GM21825 (cell line): ENCODE data around the gene PRSS2.
"Not testable (repeated sequence)": the region's sequence is repeated elsewhere in the genome, so short reads cannot be mapped to it uniquely, and the experiment has no call there.

Experiments
- ATAC-seq: cut with Tn5 transposase; IDR thresholded peaks from one replicate; pipeline ENCODE4 v1.9.1; 2021; ENCODE audit warnings: mild to moderate bottlenecking, moderate library complexity; ENCODE audit not compliant: unreplicated experiment

The PRSS2 gene

DNA sequence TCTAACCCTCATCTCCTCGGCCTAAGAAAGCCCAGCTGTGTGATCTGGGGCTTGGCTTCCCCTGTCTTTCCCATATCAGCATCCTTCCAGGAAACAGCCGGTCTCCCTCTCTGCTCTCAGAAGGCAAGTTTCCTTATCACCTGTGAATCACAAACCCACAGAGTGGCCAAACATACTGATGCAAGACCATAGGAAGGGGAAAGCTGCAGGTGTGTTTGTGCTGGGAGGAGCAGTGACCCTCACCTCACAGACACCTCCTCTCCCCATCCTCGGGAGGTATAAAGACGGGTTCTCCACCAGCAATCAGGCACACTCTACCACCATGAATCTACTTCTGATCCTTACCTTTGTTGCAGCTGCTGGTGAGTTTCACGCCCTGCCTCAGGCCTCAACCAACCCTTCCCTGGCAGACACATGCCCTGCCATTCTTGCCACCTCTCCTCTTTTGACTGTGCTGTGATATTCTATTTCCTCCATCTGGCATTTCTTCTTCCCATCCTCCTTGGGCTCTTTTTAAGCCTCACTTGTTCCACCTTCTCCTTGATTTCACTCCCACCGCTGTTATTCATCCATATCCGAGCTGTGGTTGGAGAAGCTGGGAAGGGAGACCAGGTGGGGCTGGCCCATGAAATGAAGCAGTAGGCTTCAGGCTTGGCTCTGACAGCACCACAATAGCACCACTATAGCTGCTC lies at the start of gene PRSS2:
PRSS2 (plus strand) TSS at position 310 of the 692 bp plus-strand sequence; CDS start at position 323, 13 bp downstream.
- ATAC-seq: peak; percentile 13

DNA sequence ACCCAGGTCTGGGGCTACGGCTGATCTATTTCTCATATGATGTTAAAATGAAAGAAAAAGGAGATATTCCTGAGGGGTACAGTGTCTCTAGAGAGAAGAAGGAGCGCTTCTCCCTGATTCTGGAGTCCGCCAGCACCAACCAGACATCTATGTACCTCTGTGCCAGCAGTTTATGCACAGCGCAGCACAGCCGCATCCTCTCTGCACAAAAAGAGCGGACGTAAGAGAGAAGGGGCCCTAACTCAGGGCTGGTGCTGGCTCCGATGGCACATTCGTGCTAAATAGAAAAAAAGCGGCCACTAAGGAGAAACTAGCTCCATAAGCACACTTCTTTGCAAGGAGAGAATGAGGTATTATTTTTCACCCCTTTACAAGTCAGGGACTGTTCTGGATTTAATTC lies 49.8 kb upstream of the PRSS2 start:
- ATAC-seq: no peak

DNA sequence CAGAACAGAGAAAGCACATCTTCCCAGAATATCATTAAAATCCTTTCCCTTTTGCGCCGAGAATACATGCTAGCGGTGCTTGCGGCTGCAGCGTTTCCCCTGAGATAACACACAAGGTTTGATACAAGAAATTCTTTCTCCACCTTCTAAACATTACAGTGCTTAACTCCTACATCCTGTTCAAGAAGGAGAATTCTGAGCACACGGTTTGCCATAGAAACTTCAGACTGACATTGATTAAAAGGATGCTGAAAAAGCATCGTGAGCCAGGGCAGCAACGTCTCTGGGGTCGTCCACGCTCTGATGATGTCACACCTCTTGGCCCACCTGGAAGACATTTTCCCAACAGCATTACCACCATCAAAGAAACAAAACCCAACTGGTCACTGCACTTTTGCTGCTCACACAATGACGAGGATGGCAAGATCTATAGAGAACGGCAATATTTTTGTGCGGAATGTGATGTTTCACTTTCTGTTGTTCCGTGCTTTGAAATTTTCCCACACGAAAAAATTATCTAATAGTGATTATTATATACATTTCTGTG lies 48.4 kb upstream of the PRSS2 start:
- no peak for ATAC-seq

DNA sequence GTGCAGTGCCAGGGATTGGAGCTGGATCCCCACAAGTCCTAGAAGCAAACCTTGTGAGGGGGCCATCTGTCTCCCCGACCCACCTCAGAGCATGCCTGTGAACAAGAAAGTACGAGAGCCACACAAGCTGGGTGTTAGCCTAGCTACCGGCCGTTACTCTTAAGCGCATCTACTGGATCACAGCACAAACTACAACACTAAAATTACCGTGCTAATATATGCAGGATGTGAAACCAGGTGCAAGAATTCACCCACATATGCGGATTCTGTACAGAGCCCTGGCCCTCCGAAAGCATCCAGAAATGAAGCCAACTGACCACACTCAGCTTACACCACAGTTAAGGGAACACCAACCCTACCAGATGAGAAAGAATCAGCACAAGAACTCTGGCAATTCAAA lies 37.5 kb upstream of the PRSS2 start:
- ATAC-seq: peak; percentile 70

DNA sequence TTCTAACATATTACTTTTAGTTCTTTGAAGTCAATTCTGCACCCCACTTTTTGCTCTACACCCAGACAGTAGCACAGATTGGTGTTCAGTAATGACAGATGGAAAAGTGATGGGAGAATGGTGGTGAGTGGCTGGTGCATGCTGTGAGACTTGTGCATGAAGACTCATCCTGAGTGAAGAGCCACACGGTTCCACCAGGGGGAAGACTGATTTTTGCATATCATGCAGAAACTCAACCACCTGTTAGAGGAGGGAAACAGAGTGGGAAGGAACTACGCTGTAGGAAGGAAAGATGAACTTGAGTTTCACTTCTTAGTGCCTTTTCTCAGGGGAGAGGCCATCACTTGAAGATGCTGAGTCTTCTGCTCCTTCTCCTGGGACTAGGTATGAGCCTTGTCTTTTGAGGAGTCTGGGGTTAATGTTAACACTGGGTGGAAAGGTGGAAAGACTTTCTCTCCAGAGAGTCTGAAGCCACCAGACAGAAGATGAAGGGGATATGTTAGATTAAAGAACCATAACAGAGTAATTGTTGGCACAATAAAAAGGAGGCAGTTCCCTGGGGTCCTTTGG lies 30.8 kb upstream of the PRSS2 start:
- peak; percentile 97 for ATAC-seq

DNA sequence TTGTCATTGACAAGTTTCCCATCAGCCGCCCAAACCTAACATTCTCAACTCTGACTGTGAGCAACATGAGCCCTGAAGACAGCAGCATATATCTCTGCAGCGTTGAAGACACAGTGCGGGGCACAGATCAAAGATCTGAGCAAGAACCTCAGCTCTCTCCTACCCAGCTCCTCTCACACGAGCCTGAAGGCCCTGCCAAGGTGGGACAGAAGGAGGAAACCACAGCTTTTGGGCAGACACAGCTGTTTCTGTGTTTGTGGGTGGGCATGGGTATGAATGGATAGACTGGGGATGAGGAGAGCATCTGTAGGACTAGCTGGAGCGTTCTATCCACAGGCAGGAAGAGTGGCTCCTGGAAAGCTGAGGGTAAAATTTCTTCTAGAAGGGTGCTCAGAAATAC lies 30.0 kb upstream of the PRSS2 start:
- no peak for ATAC-seq

DNA sequence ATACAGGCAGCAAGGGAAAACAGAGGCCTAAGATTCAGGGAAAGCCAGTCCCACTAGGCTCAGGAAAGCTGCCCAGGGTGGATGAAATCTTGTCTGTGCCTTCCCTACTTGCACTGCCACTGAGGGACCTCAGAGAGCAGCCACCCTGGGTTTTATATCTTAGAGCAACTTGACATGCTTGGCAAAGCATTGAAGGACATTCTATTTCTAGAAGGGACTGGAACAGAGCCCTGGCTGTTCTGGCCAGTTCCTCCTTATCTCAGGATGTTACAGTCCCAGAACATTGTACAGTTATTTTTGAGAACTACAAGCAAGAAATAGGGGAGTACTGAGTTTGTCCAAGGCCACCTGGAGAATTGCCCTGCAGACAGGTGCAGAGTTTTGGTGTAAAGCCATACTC lies 28.8 kb upstream of the PRSS2 start:
- not testable (repeated sequence) for ATAC-seq

DNA sequence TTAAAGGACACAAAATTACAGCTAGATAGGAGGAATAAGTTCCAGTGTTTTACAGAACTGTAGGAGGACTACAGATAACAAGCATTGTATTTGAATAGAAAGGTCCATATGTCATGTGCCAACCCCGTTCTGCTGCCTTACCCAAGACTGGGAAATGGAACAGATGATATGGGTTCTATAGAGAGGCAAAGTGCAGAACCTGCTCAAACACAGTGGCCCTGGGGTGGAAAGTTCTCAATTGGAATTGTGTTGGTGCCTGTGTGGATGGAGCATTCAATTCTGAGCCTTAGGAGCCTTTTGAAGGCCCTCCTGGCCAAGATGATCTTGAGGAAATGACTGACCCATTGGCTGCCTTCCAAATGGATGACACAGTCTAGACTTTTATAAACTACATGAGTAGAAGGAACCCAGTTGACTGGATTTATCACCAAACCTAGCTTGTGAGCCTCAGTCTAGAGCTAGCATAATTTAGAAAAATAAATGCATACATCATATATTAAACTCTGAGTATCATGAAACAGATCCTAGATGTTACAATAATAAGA lies 25.6 kb upstream of the PRSS2 start:
- ATAC-seq: no peak

DNA sequence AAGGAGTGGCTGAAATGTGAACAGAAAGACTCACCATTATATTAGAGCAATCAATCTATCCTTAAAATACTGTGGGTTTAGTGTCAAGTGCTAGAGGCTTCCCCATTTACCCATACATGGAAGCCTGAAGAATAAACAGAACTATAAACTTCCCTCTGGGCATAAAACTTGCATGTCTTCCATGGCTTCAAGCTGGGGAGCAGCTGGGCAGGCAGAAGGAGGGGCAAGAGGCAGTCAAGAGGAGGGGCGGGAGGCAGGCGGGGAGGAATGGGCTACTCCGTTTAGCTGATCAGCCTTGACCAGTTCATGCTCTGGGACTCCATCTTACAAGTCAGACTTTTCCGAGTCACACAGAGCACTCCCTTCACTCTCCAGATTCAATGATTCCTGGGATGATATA lies 25.0 kb upstream of the PRSS2 start:
- no peak for ATAC-seq

DNA sequence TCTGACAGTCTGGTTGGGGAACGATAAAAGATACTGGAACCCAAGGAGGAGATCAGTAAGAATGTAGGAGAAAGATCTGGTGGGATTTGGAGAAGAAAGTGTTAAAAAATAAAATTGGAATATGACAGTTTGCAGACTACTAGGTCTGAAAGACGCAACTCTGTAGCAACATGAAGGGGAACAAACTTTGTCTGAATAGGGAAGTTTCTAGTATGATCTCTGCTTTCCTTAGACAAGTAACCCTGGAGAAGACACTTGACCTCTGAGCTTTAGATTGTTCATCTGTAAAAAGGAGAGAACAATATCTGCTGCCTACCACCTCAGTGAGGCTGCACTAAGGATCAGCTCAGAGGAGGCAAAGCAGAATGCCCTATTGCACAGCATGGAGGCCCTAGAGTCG lies 24.5 kb upstream of the PRSS2 start:
- ATAC-seq: no peak

DNA sequence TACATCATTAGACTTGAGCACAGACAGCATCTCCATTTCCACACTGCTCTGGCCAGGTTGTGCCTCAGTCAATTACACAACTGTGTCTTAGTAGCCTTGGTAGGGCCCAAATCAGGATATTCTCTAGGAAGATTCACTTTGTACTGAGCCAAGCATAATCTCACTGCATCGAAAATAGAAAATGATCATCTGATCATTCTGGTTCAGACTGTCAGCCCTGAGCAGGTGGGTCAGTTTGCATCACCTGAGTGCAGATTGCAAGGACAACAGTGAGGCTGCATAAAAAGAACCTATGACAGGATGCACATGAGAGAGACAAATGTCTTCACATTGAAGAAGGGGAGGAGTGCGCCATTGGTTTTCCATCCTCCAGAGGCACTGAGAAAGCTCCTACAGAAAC lies 22.4 kb upstream of the PRSS2 start:
- ATAC-seq: not testable (repeated sequence)

DNA sequence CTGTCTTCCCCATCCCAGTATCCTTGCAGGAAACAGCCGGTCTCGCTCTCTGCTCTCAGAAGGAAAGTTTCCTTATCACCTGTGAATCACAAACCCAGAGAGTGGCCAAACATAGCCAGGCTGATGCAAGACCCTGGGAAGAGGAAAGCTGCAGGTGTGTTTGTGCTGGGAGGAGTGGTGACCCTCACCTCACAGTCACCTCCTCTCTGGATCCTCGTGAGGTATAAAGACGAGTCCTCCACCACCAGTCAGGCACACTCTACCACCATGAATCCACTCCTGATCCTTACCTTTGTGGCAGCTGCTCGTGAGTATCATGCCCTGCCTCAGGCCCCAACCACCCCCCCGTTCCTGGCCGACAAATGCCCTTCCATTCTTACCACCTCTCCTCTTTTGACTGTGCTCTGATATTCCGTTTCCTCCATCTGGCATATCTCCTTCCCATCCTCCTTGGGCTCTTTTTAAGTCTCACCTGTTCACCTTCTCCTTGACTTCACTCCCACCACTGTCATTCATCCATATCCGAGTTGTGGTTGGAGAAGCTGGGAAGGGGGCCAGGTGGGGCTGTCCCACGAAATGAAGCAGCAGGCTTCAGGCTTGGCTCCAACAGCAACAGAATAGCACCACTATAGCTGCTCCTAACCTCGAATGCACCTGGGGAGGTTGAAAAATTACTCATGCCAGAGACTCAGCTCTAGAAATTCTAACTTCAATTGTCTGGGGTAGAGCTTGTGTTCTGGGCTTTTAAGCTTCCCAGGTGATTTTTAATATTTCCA lies 21.4 kb upstream of the PRSS2 start, which contains the start of gene PRSS1:
PRSS1 (plus strand) TSS at position 255 of the 776 bp plus-strand sequence; CDS start at position 268, 13 bp downstream.
- no peak for ATAC-seq

DNA sequence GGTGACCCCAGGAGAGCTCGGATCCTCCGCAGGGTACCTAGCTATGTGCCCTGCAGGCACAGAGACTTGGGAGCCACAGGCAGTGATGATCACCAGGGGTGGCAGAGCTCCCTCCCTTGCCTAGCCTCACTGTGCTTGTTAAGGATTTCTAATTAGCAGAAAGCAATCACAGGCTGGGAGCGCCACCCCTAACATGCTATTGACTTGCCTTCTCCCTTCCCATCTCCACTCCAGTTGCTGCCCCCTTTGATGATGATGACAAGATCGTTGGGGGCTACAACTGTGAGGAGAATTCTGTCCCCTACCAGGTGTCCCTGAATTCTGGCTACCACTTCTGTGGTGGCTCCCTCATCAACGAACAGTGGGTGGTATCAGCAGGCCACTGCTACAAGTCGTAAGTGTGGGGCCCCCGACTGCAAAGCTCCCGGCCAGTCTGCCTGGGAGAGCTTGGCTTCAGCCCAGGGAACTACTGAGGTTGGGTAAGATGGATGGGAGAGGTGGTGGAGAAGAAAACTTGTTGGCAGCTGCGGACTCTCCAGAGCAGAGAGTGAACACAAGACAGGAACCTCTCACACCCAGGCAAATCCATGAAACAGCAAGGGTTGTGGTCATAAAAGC lies 20.3 kb upstream of the PRSS2 start:
- no peak for ATAC-seq

DNA sequence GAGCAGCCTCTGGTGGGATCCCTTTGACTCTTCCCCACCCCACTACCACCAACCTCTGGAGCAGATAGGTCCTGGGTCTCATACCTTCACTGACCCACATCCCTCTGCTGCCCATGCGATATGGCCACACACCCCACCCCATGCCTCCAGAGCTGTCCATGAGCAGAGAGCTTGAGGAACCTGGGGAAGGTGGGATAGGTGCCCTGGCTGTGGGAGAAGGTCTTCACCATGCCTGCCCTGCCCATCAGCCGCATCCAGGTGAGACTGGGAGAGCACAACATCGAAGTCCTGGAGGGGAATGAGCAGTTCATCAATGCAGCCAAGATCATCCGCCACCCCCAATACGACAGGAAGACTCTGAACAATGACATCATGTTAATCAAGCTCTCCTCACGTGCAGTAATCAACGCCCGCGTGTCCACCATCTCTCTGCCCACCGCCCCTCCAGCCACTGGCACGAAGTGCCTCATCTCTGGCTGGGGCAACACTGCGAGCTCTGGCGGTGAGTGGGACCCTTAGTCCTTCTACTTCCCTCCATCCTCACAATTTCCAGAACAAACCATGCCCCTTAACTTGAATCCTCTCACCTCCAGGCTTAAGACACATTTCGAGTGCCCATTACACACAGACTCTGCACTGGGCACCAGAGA lies 19.1 kb upstream of the PRSS2 start:
- ATAC-seq: not testable (repeated sequence)

DNA sequence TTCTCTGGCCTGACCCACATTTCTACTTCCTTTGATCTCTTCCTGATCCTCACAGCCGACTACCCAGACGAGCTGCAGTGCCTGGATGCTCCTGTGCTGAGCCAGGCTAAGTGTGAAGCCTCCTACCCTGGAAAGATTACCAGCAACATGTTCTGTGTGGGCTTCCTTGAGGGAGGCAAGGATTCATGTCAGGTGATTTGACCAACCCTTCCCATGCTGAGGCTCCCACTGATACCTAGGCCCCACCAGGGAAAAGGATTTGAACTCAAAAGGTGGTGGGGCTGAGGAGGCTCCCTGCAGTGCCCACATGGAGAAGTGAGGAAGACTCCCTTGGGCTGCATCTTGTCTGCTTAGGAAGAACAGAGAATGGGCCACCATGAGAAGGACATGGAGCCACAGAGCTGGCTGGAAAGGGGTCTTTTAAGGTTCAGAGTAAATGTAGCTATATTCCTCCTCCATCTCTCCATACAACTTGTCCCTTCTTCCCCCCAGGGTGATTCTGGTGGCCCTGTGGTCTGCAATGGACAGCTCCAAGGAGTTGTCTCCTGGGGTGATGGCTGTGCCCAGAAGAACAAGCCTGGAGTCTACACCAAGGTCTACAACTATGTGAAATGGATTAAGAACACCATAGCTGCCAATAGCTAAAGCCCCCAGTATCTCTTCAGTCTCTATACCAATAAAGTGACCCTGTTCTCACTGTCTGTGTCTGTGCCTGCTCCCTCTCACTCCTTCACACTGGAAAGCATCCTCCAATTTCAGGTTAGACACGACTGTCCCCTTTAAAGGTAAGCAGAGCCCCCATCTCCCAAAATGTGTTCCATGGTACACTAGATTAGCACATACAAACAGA lies 18.2 kb upstream of the PRSS2 start:
- ATAC-seq: no peak

DNA sequence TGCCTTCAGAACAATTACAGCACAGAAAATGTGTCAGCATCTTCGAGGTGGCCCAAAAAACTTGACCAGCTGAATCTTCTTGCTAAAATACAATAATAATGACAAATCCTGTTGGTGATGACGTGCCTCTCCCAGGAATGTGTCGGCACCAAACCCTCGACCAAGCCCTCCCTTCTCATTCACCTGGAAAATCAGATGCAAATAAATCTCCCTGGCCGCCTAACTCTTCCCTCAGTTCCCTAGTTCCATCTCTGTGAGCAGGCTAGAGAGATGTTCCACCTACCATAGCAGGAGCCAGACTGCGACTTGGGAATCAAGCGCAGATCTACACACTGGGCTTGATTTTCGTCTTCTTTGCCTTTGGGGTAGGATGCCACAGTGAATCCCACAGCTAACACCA lies 17.4 kb upstream of the PRSS2 start:
- no peak for ATAC-seq

DNA sequence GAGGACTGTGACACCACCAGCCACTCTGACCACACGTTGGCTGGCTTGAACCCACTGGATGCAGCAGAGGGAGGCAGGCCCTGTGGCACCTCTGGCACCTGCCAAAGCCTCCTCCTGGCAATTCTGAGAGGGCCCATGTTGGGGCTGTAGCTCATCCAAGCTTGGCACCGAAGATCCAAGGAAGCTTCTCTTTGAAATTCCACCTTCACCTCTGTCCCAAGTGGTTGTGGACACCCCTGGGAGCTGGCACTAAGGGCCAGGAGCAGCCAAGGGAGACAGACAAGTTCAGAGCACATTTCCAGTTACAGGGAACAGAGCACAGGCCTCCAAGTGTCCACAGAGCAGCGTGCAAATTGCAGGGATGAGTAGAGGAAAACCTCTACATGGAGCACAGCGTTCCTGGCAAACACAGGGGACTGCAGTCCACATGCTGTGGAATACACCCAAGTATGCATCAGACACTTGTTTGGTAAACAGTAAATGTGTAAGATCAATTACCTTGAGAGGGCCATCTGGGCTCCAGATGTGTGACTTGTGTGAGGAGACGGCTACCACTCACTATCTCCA lies 16.8 kb upstream of the PRSS2 start:
- not testable (repeated sequence) for ATAC-seq

DNA sequence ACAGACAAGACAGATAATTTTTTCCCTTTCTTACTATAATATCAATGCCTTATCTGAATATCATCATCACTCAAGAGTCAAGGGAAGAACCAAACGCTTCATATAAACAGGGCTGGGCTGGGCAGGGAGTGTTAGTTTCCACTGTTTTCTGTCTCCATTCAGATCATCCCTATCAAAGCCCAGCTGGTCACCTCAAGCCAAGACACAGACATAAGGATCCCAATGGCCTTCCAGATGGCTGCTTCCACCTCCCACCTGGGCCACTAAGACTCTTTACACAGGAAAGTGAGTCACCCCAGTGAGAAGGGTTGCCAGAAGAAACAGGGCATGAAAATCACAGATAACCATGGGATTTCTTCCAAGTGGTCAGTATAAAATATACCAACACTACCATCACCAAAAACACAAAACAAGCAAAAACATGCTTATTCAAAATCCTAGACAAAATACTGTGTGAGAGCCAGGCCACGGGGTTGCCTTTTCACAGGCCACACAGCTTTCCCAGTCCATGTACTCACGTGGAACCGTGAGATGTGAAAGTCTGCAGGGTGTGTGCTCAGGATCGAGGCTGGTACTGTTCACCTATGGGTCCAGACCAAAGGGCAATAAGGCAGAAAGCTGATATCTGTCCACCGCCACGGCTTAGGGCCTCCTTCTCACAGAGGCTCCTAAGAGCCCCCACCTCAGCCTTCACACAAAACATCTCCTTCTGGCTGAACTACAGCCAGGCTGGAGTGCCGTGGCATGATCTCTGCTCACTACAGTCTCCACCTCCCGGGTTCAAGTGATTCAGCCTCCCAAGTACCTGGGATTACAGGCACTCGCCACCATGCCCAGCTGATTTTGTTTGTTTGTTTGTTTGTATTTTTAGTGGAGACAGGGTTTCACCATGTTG lies 15.8 kb upstream of the PRSS2 start:
- no peak for ATAC-seq
